Naive B cell (primary cell): ENCODE data around the gene TOLLIP. TPM values are rescaled to one million over a fixed set of nuclear protein-coding genes. Genes with fewer than 3 reads are reported as not detected.

Experiments used
- ATAC-seq, 2 donors: fragments of 150-1000 bp; cut with Tn5 transposase; 2 replicates each; pipeline ENCODE4 v1.10.0; 2021; ENCODE audit warnings: low read depth in 2 of 2, mild to moderate bottlenecking in 2 of 2, moderate library complexity in 2 of 2
- DNase-seq: peaks from one replicate; pipeline ENCODE4 v3.0.0; 2022
- H3K27ac Mint-ChIP-seq, 6 donors: one replicate each; pipeline ENCODE4 v1.8.0; 2020 to 2022; ENCODE audit warnings: mild to moderate bottlenecking in 6 of 6, mixed read lengths in 6 of 6, moderate library complexity in 5 of 6, inconsistent platforms in 2 of 6
- H3K27me3 Mint-ChIP-seq, 3 donors: one replicate each; pipeline ENCODE4 v1.8.0; 2021 to 2022; ENCODE audit warnings: mixed read lengths in 3 of 3, mild to moderate bottlenecking in 1 of 3
- H3K36me3 Mint-ChIP-seq, 2 donors: one replicate each; pipeline ENCODE4 v1.8.0; 2020 to 2022; ENCODE audit warnings: mixed read lengths in 2 of 2, inconsistent platforms in 1 of 2, mild to moderate bottlenecking in 1 of 2
- H3K4me1 Mint-ChIP-seq, 3 donors: one replicate each; pipeline ENCODE4 v1.8.0; 2020 to 2022; ENCODE audit warnings: mixed read lengths in 3 of 3, inconsistent platforms in 1 of 3, mild to moderate bottlenecking in 1 of 3, moderate library complexity in 1 of 3
- H3K4me3 Mint-ChIP-seq, 8 donors: one replicate each; pipeline ENCODE4 v1.8.0; 2020 to 2022; ENCODE audit warnings: mild to moderate bottlenecking in 8 of 8, mixed read lengths in 8 of 8, moderate library complexity in 8 of 8, inconsistent platforms in 2 of 8
- H3K9me3 Mint-ChIP-seq, 7 donors: one replicate each; pipeline ENCODE4 v1.8.0; 2020 to 2022; ENCODE audit warnings: mixed read lengths in 7 of 7, mild to moderate bottlenecking in 5 of 7, inconsistent platforms in 2 of 7, moderate library complexity in 1 of 7
- polyA plus RNA-seq, 6 donors: library from polyadenylated mRNA; unstranded; fragments of 300-500 nt; fragmentation: Illumina TruSeq; gene quantifications; one replicate each; pipeline ENCODE4 v1.2.3, GENCODE V29; 2021; ENCODE audit warnings: low read depth in 6 of 6

TOLLIP gene
- polyA plus RNA-seq, 6 donors from 2014 or later = 29.4 to 59.0 (median 42.8) TPM

- H3K27ac Mint-ChIP-seq = peak overlapping the region in 2 of 6 donors; percentile 72 to 80
- no peak for DNase-seq
These were observed 3.9 kb downstream of the TOLLIP start for GRCh38 chr11:1305501-1306056.

GRCh38 chr11:1305063-1305495, 4.4 kb downstream of the TOLLIP start:
- Mint-ChIP-seq H3K4me1 (peaks cover 34 to 74% (median 39%) of the 10 kb centered on the region in 3 donors), H3K27ac (peak overlapping the region in 2 of 6 donors; percentile 80 to 83), H3K27me3 (no peaks in the 10 kb centered on the region), H3K9me3 (no peaks in the 10 kb centered on the region), H3K36me3 (no peaks in the 10 kb centered on the region), H3K4me3 (peak overlapping the region in 2 of 8 donors; percentile 29 to 52)
- DNase-seq = no peak
- ATAC-seq = no peak

More at GRCh38 chr11:1305501-1306056, 3.9 kb downstream of the TOLLIP start:
- peaks cover 2 to 3% of the 10 kb centered on the region in 2 donors for H3K36me3 Mint-ChIP-seq
- H3K9me3 Mint-ChIP-seq = peaks cover 0 to 2% (median 2%) of the 10 kb centered on the region in 7 donors
- ATAC-seq = no peak
- H3K4me3 Mint-ChIP-seq = peak overlapping the region in 1 of 8 donors; percentile 20
- no peaks in the 10 kb centered on the region for H3K27me3 Mint-ChIP-seq
- peaks cover 37 to 72% (median 41%) of the 10 kb centered on the region in 3 donors for H3K4me1 Mint-ChIP-seq

- Mint-ChIP-seq H3K4me3 (peak overlapping the region in 1 of 8 donors; percentile 74), H3K27ac (peak overlapping the region in 2 of 6 donors; percentile 60 to 71), H3K4me1 (peaks cover 34 to 74% (median 41%) of the 10 kb centered on the region in 3 donors), H3K36me3 (no peaks in the 10 kb centered on the region), H3K9me3 (no peaks in the 10 kb centered on the region), H3K27me3 (no peaks in the 10 kb centered on the region)
- DNase-seq (no peak), ATAC-seq (no peak)
These were observed 5.1 kb downstream of the TOLLIP start for GRCh38 chr11:1304380-1304779.

GRCh38 chr11:1303973-1304372, 5.5 kb downstream of the TOLLIP start:
- Mint-ChIP-seq H3K27me3 (no peaks in the 10 kb centered on the region), H3K9me3 (no peaks in the 10 kb centered on the region), H3K4me3 (peak overlapping the region in 1 of 8 donors; percentile 74), H3K36me3 (no peaks in the 10 kb centered on the region), H3K4me1 (peaks cover 36 to 76% (median 45%) of the 10 kb centered on the region in 3 donors), H3K27ac (peak overlapping the region in 1 of 6 donors; percentile 71)
- ATAC-seq (no peak), DNase-seq (no peak)

- Mint-ChIP-seq H3K36me3 (no peaks in the 10 kb centered on the region), H3K4me1 (peaks cover 34 to 78% (median 48%) of the 10 kb centered on the region in 3 donors), H3K4me3 (peak overlapping the region in 2 of 8 donors; percentile 41 to 57), H3K27ac (peak overlapping the region in 3 of 6 donors; percentile 35 to 75 (median 37)), H3K27me3 (no peaks in the 10 kb centered on the region), H3K9me3 (no peaks in the 10 kb centered on the region)
- no peak for DNase-seq
- no peak for ATAC-seq
These were observed 6.2 kb downstream of the TOLLIP start for GRCh38 chr11:1303126-1303821.

GRCh38 chr11:1302461-1303125, 6.8 kb downstream of the TOLLIP start:
- Mint-ChIP-seq H3K4me3 (peak overlapping the region in 1 of 8 donors; percentile 57), H3K9me3 (no peaks in the 10 kb centered on the region), H3K27me3 (no peaks in the 10 kb centered on the region), H3K36me3 (no peaks in the 10 kb centered on the region), H3K27ac (peak overlapping the region in 2 of 6 donors; percentile 35 to 37), H3K4me1 (peaks cover 33 to 76% (median 41%) of the 10 kb centered on the region in 3 donors)
- DNase-seq (no peak), ATAC-seq (no peak)

GRCh38 chr11:1302041-1302460, 7.4 kb downstream of the TOLLIP start:
- no peak overlapping the region for H3K27ac Mint-ChIP-seq
- DNase-seq (no peak), ATAC-seq (no peak)
- no peaks in the 10 kb centered on the region for H3K9me3 Mint-ChIP-seq
- no peaks in the 10 kb centered on the region for H3K27me3 Mint-ChIP-seq
- H3K36me3 Mint-ChIP-seq = no peaks in the 10 kb centered on the region
- no peak overlapping the region for H3K4me3 Mint-ChIP-seq
- H3K4me1 Mint-ChIP-seq = peaks cover 28 to 70% (median 35%) of the 10 kb centered on the region in 3 donors

- Mint-ChIP-seq H3K36me3 (no peaks in the 10 kb centered on the region), H3K27me3 (no peaks in the 10 kb centered on the region), H3K9me3 (no peaks in the 10 kb centered on the region), H3K27ac (peak overlapping the region in 1 of 6 donors; percentile 63), H3K4me3 (no peak overlapping the region), H3K4me1 (peaks cover 24 to 64% (median 29%) of the 10 kb centered on the region in 3 donors)
- ATAC-seq = no peak
- DNase-seq = no peak
These were observed 8.0 kb downstream of the TOLLIP start for GRCh38 chr11:1301220-1302000.

- H3K36me3 Mint-ChIP-seq = no peaks in the 10 kb centered on the region
- H3K27ac Mint-ChIP-seq = peak overlapping the region in 2 of 6 donors; percentile 74 to 85
- no peaks in the 10 kb centered on the region for H3K9me3 Mint-ChIP-seq
- H3K4me1 Mint-ChIP-seq = peaks cover 24 to 62% (median 27%) of the 10 kb centered on the region in 3 donors
- no peaks in the 10 kb centered on the region for H3K27me3 Mint-ChIP-seq
- DNase-seq (no peak), ATAC-seq (no peak)
- H3K4me3 Mint-ChIP-seq = no peak overlapping the region
These were observed 8.8 kb downstream of the TOLLIP start for GRCh38 chr11:1300569-1301187.

- no peaks in the 10 kb centered on the region for H3K9me3 Mint-ChIP-seq
These were observed 9.3 kb downstream of the TOLLIP start for GRCh38 chr11:1300121-1300520.

GRCh38 chr11:1299621-1300020, 9.8 kb downstream of the TOLLIP start:
- peaks cover 24 to 52% (median 24%) of the 10 kb centered on the region in 3 donors for H3K4me1 Mint-ChIP-seq
- peak overlapping the region in 2 of 6 donors; percentile 18 to 49 for H3K27ac Mint-ChIP-seq
- H3K9me3 Mint-ChIP-seq = no peaks in the 10 kb centered on the region
- H3K27me3 Mint-ChIP-seq = no peaks in the 10 kb centered on the region
- H3K4me3 Mint-ChIP-seq = no peak overlapping the region
- no peak for DNase-seq
- no peaks in the 10 kb centered on the region for H3K36me3 Mint-ChIP-seq
- ATAC-seq = no peak

More at GRCh38 chr11:1300121-1300520, 9.3 kb downstream of the TOLLIP start:
- peaks cover 24 to 56% (median 27%) of the 10 kb centered on the region in 3 donors for H3K4me1 Mint-ChIP-seq
- no peaks in the 10 kb centered on the region for H3K36me3 Mint-ChIP-seq
- H3K27ac Mint-ChIP-seq = no peak overlapping the region
- ATAC-seq (no peak), DNase-seq (no peak)
- H3K4me3 Mint-ChIP-seq = no peak overlapping the region
- H3K27me3 Mint-ChIP-seq = no peaks in the 10 kb centered on the region

- no peak overlapping the region for H3K4me3 Mint-ChIP-seq
- peaks cover 20 to 46% (median 24%) of the 10 kb centered on the region in 3 donors for H3K4me1 Mint-ChIP-seq
- ATAC-seq = no peak
- H3K27me3 Mint-ChIP-seq = no peaks in the 10 kb centered on the region
- peak overlapping the region in 2 of 6 donors; percentile 65 to 93 for H3K27ac Mint-ChIP-seq
- no peak for DNase-seq
- no peaks in the 10 kb centered on the region for H3K36me3 Mint-ChIP-seq
- H3K9me3 Mint-ChIP-seq = no peaks in the 10 kb centered on the region
These were observed 10.5 kb downstream of the TOLLIP start for GRCh38 chr11:1298695-1299492.
